ENCODE results near the gene CHSY1. TPM values are rescaled to one million over a fixed set of nuclear protein-coding genes. Genes with fewer than 3 reads are reported as not detected.
A peak's percentile ranks its signal among the peaks of the same experiment; 100 is the strongest.

CHSY1 gene
- total and polyA plus RNA-seq, 10 of the 15 experiments (the other 5 are each of a cell fraction or from before 2014, with no cell fraction given), result 1.4 to 31.2 (median 10.5) TPM

GRCh38 chr15:101127506-101128076, 124.3 kb downstream of the CHSY1 start (continued):
- TF ChIP-seq EGR1 (IDR thresholded peaks at IDR 0.05; ENCODE audit: borderline replicate concordance in 1 of 2, low read depth in 2 of 2, low read length in 2 of 2) (peak in 1 of 2 experiments; percentile 11; a peak in 1 of 3 replicates), ZNF274 (IDR thresholded peaks at IDR 0.05; ENCODE audit: insufficient read depth, insufficient read length) (no peak), MYB (IDR thresholded peaks at IDR 0.05; ENCODE audit: borderline replicate concordance, low read depth, low read length) (no peak), CREB1 (IDR thresholded peaks at IDR 0.05; ENCODE audit: low read depth) (peak; percentile 65; the same call in 1 of the 2 replicates), BRCA1 (IDR thresholded peaks at IDR 0.05; ENCODE audit: low read depth, low read length) (no peak), ZNF207 (IDR thresholded peaks at IDR 0.05; ENCODE audit: borderline replicate concordance) (no peak), ETV6 (conservative IDR thresholded peaks at IDR 0.05 in 1 of 2, IDR thresholded peaks at IDR 0.05 in 1 of 2; ENCODE audit: borderline replicate concordance in 1 of 2, low read depth in 1 of 2) (peak in 1 of 2 experiments; percentile 99; a peak in 2 of 4 replicates), SPI1 (IDR thresholded peaks at IDR 0.05; ENCODE audit: borderline replicate concordance, insufficient read depth, low read depth, low read length) (no peak), E2F8 (IDR thresholded peaks at IDR 0.05; ENCODE audit: low read depth, partially characterized antibody) (no peak), SIX5 (IDR thresholded peaks at IDR 0.05; ENCODE audit: low read depth, low read length, severe bottlenecking) (no peak), SREBF2 (IDR thresholded peaks at IDR 0.05; ENCODE audit: low read length) (no peak), ZNF592 (IDR thresholded peaks at IDR 0.05) (no peak), PAX8 (IDR thresholded peaks at IDR 0.05) (no peak), JUND (IDR thresholded peaks at IDR 0.05; ENCODE audit: low read depth, low read length) (no peak), BMI1 (IDR thresholded peaks at IDR 0.05; ENCODE audit: borderline replicate concordance) (no peak), NFIC (IDR thresholded peaks at IDR 0.05; ENCODE audit: low read depth, low read length) (peak; percentile 86), NFXL1 (IDR thresholded peaks at IDR 0.05; ENCODE audit: borderline replicate concordance) (no peak), ATF7 (IDR thresholded peaks at IDR 0.05; ENCODE audit: low read depth) (peak; percentile 73), CBX3 (IDR thresholded peaks at IDR 0.05; ENCODE audit: borderline replicate concordance, low read depth) (no peak), ZNF384 (IDR thresholded peaks at IDR 0.05; ENCODE audit: borderline replicate concordance, low read depth, low read length) (peak; percentile 98), MTA2 (IDR thresholded peaks at IDR 0.05; ENCODE audit: low read depth) (peak; percentile 83)

All from GM12878 (cell line).